Testis (tissue), 2 donors: ENCODE data around the gene ARPC1A.

ENCODE experiments used
- POLR2A ChIP-seq: fragments of 450-650 bp; IDR thresholded peaks from one replicate; pipeline ENCODE4 v1.6.1; 2017; ENCODE audit warnings: antibody characterized with exemption, mild to moderate bottlenecking, moderate library complexity
- TF ChIP-seq, protein P1 (sequence below), 3 experiments: fragments of 450-650 bp in 2 of 3; fragments of 200-600 bp in 1 of 3; sonication (generic) in 1 of 3; IDR thresholded peaks; one replicate each; pipeline ENCODE4 v1.5.1; 2016 to 2019; ENCODE audit warnings: antibody characterized with exemption in 3 of 3, mild to moderate bottlenecking in 2 of 3, moderate library complexity in 1 of 3

DNA sequence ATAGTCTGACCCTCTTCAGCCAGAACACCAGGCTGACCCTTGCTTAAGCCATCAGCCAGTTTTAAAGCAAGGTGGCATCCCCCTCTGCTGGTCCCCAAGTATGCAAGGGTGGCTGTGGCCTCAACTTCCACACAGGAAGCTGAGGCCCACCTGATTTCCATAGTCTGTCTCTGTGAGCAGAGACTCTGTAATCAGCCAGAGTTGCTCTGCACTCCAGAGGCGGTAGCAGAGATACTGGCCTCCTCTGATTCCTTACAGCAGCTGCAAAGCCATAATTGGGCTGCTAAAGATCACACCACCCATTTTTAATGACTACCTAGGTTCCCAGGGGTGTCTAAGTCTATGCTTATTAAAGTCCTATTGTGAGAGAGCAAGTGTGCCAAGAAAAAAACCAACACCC is 80.9 kb downstream of the ARPC1A start:
- TF ChIP-seq, protein P1, sequence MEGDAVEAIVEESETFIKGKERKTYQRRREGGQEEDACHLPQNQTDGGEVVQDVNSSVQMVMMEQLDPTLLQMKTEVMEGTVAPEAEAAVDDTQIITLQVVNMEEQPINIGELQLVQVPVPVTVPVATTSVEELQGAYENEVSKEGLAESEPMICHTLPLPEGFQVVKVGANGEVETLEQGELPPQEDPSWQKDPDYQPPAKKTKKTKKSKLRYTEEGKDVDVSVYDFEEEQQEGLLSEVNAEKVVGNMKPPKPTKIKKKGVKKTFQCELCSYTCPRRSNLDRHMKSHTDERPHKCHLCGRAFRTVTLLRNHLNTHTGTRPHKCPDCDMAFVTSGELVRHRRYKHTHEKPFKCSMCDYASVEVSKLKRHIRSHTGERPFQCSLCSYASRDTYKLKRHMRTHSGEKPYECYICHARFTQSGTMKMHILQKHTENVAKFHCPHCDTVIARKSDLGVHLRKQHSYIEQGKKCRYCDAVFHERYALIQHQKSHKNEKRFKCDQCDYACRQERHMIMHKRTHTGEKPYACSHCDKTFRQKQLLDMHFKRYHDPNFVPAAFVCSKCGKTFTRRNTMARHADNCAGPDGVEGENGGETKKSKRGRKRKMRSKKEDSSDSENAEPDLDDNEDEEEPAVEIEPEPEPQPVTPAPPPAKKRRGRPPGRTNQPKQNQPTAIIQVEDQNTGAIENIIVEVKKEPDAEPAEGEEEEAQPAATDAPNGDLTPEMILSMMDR (IDR thresholded peaks at IDR 0.05): no peak
- TF ChIP-seq POLR2A: no peak
